NCI-H146 treated with DMSO at 0.1 percent for 48 hours (cell line): Measurements from ENCODE around the gene ZYX.
A peak's percentile ranks its signal among the peaks of the same experiment; 100 is the strongest.

ENCODE experiments used
- DNase-seq: peaks from one replicate; lab custom pipeline; 2025; ENCODE audit not compliant: unreplicated experiment; lab: John Stamatoyannopoulos, UW

ZYX gene

GRCh38 chr7:143362131-143363015, 18.8 kb upstream of the ZYX start, which contains the start of gene FAM131B:
FAM131B (minus strand) TSS chr7:143362713; CDS start chr7:143362603, 110 bp downstream.
- DNase-seq = no peak

GRCh38 chr7:143363016-143363937, 17.9 kb upstream of the ZYX start:
- no peak for DNase-seq

GRCh38 chr7:143367972-143368371, 13.2 kb upstream of the ZYX start:
- no peak for DNase-seq

- no peak for DNase-seq
These were observed 12.8 kb upstream of the ZYX start for GRCh38 chr7:143368387-143368786.

DNA sequence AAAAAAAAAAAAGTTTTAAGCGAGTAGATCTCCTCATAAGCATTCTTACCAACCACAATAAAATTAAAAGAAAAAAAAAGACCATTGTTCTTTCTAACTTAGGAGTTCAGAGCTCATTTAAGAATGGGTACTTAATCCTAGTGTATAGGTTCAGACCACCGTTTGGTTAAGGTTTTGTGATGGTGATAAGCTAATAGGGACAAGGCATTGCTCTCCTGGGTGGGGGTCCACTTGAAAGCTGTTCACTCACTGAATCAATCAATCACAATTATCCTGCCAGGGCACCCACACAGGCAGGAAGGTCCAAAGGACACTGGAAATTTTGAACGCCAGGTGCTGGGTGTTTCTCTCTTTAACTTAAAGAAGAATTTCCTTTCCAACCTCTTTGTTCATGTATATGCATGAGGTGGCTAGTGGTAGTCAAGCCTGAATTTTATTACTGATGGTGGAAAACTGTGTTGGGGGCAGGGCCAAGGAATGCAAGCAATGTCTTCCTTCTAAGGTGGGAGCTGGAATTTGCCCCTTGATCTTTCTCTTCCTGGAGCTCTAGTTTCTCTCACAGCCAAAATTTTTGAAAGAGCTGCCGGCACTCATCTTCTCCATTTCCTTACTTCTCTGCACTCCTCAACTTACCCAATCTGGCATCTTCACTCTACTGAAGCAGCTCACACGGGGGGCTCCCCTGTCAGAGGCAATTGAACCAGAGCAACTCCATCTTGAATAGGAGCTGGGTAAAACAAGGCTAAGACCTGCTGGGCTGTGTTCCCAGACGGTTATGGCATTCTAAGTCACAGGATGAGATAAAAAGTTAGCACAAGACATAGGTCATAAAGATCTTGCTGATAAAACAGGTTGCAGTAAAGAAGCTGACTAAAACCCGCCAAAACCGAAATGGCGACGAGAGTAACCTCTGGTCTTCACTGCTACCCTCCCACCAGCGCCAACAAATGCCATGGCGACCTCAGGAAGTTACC, 11.2 kb upstream of the ZYX start:
- no peak for DNase-seq

DNA sequence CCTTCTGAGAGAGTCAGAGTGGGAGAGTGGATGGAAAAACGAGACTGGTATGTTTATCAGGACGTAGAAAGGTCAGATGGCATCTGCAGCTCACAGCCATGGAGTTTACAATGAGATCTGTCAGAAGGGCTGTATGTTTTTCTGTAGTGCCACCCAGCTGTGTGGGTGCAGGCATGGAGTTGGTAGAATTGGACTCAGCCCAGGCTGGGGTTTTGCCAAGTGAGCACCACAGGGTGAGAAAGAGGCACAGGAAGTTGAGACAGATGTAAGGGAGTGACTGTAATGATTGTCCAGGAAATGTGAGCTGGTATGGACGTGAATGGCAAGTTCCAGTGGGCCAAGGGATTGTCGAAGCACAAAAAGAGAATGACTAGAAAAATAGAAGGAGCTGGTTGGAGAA, 9.1 kb upstream of the ZYX start:
- no peak for DNase-seq

GRCh38 chr7:143373255-143373794, 7.8 kb upstream of the ZYX start:
- DNase-seq = no peak

DNA sequence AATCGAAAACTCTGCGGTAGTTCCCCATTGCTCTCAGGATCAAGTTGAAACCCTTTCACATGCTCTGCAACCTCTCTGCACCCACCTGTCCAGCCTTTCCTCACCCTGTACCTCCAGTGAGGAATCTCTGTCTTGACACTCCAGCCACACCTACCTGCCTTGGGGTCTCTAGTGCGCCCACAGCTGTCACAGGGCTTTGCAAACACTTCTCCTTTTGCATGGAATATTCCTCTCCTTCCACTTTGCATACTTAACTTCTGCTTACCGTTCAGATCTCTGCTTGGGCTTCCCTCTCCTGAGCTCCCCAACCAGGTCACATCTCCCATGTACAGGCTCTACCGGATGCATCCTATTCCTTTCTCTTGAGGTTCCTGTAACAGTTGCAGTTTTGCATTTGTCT, 6.6 kb upstream of the ZYX start:
- DNase-seq = no peak

DNA sequence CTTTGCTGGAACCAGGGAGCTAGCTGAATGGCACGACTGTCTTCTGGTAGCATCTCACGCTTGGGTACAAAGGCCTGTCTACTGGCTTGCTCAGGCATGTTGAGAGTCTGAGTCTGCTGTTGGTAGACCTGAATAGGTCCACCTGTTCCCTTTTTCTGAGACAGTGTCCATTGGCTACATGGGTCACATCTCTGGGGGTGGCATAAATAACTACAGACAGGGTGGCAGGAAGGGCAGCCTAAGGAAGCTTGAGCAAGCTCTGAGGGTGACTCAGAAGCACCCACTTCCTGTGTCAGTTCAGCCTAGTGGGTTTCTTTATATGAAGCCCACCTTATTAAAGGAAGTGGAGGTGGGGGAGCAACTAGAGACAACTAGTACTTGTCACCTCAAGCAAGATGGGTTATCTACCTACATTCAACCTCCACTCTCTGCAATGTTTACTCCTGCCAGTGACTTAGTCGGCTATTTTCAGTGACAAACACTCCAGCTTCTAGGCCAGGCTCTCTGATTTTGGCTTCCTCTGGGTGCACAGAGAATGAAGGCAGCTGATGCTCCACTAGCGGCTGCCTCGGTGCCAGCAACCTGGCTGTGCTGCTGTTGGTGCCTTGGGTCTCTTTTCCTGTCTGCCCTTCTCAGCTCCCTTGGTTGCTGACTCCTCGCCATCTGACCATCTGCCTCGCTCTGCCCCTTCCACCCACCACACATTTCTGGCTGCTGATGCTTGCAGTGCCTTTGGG, 5.7 kb upstream of the ZYX start:
- no peak for DNase-seq

DNA sequence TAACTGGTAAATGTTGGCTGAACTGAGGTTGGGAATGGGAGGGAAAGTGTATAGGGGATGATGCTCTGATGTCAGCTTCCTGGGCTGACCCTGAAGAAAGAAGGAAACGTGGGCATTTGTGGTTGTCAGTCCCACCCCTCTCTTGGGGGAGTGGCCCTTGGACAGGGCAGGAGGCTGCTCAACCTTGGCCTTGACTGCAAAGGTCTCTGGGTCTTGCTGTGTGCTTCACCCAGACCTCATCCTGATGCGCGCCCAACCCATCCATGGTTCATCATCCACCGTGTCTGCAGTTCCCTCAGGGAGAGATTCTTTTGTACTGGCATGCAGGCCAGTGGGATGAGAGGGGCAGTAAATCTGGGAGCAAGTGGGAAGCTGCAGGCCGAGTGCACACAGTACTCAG, 4.7 kb upstream of the ZYX start:
- no peak for DNase-seq

DNA sequence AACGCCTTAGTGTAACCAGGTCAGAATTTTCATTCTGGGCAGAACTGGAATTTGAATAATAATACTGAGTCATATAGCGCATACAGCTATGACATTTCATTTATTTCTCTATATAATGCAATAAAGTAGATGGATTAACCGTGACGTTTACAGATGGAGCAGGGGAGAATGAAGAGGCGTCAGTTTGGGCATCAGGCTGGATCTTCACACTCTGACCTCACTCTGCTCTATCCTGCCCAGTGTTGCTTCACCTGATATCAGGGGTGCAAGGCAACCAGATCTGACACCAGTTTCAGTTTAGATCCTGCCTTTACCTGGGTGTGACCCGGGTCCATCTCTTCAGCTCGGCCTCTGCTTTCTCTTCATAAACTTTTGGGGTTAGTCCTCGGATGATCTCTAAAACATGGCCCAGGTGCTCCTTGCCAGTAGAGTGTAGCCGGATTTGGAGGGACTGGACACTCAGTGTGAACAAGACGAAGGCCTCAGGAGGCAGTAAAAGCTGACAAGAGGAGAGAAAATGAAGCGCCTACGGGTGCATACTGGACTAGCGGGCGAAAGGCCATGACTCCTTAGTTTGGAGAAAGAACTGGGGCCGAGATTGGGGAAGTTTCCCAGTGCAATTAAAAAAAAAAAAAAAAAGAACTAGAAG, 1.4 kb upstream of the ZYX start:
- DNase-seq = no peak

- peak; percentile 18 for DNase-seq
These were observed 892 bp upstream of the ZYX start for GRCh38 chr7:143380260-143380645.

DNA sequence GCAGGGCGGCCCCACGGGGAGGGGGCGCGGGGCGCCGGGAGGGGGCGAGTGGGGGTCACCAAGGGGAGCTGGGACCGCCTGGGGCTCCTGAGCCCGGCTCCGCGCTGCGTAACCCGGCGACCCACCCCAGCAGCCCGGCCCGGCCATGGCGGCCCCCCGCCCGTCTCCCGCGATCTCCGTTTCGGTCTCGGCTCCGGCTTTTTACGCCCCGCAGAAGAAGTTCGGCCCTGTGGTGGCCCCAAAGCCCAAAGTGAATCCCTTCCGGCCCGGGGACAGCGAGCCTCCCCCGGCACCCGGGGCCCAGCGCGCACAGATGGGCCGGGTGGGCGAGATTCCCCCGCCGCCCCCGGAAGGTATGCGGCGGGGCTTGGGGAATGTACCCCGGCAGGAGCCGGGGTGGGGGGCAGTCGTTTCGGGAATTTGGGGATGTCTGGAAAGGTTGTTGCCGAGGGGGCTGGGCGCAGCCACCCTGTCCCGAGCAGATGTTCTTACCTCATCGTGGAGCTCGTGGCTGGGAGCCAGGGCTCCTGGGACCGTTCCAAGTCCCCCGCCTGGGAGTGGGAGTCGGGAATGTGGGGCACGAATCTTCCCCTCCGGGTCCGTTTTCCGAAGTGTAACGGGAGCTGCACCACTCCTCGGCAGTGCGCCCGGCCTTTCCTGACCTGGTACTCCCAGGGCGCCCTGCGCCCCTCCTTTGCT, 431 bp downstream of the ZYX start:
- no peak for DNase-seq

DNA sequence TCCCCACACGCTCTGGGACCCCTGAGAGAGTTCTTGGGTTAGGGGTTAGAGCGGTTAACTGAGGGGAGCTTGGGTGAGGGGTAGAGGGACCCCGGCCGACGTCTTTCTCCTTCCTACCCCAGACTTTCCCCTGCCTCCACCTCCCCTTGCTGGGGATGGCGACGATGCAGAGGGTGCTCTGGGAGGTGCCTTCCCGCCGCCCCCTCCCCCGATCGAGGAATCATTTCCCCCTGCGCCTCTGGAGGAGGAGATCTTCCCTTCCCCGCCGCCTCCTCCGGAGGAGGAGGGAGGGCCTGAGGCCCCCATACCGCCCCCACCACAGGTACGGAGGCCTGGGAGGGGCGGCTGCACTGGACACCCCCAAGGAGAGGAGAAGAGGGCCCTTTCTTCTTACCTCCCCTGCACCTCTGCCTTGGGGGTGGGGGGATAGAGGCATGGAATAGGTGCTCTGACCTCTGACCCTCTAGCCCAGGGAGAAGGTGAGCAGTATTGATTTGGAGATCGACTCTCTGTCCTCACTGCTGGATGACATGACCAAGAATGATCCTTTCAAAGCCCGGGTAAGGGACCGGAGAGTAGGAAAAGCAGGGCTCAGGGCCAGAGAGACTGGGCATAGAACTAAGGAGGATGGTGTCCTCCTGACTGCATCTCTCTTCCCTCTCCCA, 1.1 kb downstream of the ZYX start:
- DNase-seq = no peak

- DNase-seq = no peak
These were observed 1.9 kb downstream of the ZYX start for GRCh38 chr7:143382791-143383641.

GRCh38 chr7:143383642-143383957, 2.5 kb downstream of the ZYX start:
- no peak for DNase-seq

DNA sequence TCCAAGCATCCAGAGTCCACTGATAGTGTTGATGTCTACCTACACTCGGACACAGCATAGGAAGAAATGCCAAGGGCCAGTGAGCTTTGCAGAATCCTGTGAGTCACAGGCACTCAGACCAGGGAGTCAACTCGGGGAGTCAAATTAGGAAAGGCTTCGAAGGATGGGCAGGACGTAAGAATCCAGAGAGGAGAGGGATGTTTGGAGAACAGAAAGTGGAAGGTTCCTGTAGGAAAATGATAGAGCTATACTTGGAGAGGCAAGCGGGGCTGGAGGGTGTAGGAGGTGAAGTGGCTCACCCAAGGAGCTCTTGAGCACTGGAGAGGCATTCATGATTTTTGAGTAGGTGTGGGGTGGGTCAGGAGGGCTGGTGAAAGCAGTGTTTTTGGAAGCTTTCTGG, 3.0 kb downstream of the ZYX start:
- no peak for DNase-seq
